Left kidney (tissue), 2 donors: ENCODE measurements around the gene RIGI. TPM values are rescaled to one million over a fixed set of nuclear protein-coding genes. Genes with fewer than 3 reads are reported as not detected.
"Not testable (repeated sequence)": the region's sequence is repeated elsewhere in the genome, so short reads cannot be mapped to it uniquely, and the experiment has no call there.

ENCODE experiments used
- DNase-seq: peaks from one replicate; pipeline ENCODE4 v3.0.0-alpha.2; 2013
- polyA plus RNA-seq: library from polyadenylated mRNA; unstranded; fragments of 120-200 nt; gene quantifications from one replicate; pipeline ENCODE4 v1.2.1, GENCODE V29; 2013; ENCODE audit not compliant: insufficient read length

RIGI gene
- polyA plus RNA-seq, 1 donor, result 13.1 TPM

DNA sequence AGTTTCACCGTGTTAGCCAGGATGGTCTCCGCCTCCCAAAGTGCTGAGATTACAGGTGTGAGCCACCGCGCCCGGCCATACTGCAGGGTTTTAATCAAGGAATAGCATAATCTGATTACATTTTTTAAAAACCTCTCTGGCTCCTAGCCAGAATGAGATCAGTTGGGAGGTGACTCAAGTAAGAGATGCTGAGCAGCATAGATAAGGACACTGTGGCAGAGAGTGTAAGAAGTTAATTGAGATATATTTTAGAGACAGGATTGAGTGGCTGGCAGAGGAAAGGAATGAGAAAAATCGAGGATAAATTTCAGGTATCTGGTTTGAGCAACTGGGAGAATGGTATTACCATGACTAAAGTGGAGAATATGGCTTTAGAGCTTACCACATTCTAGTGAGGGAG, 7.3 kb upstream of the RIGI start:
- DNase-seq, result no peak

DNA sequence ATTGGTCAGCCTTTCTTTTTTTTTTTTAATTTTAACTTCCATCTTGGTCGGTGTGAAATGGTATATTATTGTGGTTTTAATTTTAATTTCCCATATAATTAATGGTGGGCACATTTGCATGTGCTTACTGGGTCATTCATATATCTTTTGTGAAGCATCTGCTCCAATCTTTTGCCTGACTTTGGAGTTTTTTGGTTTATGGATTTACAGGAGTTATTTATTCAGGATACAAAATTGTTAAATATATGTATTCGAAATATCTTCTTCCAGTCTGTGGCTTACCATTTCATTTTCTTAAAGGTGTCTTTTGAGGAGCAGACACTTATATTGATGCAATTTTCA, 682 bp upstream of the RIGI start:
- no peak for DNase-seq

DNA sequence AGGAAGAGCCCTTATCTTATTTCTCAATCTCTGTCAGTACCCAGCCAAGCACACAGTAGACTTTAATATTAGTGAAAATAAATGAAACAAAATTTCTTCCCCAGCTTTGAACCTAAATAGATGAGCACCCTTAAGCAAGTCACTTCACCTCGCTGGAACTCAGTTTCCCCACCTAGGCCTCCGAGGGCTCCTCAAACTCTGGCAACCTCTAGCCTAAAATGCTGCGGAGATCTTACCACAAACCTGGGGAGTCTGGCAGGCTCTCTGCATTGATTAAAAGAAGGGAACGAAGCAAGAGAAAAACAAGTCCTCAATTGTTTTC, 326 bp downstream of the RIGI start:
- no peak for DNase-seq

DNA sequence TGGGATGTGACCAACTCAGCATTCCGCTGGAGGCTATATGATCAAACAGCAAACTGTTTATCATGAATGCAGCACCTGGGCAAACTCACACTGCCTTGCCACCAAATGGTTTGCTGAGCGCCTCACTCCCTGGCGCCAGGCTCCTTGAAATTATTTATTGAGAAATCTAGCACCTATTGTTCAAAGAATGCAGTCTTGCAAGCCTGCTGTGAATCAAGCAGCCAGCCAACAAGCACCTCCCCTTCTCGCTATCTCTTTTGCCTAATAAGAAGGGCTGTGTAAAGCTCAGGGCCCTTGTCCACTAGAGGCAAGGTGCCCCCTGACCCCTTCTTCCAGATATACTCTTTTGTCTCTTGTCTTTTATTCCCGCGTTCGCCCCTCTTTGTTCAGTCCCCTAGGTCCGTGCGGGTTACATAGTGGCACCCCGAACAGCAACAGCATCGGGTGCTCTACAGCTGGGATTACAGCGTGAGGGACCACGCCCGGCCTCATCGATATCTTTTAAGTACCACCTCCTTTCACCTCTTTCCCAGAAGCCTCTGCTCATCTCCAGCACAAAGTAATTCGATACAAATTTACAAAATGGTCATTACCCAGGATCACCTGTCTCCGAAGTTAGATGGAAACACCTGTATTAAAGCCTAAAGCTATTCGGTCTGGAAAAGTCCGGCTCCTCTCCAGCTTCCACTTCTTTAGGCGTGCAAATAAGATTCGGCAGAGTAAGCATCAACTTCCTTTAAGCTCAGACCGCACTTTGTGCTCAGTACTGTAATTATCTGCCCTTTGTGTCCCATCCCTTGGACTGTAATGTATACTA, 896 bp downstream of the RIGI start:
- DNase-seq, result peak; percentile 13

DNA sequence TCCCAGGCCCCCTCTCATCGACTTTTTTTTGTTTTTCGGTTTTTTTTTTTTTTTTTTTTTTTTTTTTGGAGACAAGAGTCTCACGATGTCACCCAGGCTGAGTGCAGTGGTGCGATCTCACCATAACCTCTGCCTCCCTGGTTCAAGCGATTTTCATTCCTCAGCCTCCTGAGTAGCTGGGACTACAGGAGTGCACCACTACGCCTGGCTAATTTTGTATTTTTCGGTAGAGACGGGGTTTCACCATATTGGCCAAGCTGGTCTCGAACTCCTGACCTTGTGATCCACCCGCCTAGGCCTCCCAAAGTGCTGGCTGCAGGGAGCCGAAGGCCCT, 1.5 kb downstream of the RIGI start:
- DNase-seq, result not testable (repeated sequence)

DNA sequence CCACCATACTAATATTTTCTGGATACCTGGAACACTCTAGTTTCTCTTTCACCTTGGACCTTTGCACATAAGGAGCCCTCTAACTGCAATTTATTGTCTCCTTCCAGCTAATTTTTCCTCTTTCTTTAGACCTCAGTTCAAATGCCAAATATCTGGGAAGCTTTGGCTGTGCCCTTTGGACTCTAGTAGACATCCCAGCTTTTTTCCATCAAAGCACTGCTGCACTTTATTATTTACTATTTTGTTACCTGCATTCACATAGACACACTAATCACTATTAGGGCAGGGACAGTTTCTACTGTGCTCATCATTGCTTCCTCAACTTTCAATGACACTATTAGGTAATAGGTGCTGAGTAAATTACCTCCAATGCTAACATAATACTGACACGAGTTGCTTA, 2.1 kb downstream of the RIGI start:
- no peak for DNase-seq

DNA sequence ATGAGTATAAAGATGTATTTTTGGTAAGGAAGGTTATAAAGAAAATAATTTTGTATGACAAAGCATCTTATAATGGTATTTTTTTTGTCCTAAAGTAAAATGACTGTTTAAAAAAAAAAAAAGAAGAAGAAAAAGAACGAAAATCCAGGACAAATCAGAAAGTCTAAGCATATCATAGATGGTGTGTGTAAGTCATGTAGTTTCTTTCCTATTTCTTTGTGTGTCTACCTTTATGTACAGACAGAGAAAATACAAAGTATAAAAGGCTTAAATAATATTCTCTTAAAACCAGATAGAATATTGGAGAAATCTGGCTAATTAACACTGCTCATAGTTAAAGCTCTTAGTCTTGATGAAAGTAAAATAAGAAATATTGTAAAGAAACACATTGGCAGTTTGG, 7.7 kb downstream of the RIGI start:
- no peak for DNase-seq

DNA sequence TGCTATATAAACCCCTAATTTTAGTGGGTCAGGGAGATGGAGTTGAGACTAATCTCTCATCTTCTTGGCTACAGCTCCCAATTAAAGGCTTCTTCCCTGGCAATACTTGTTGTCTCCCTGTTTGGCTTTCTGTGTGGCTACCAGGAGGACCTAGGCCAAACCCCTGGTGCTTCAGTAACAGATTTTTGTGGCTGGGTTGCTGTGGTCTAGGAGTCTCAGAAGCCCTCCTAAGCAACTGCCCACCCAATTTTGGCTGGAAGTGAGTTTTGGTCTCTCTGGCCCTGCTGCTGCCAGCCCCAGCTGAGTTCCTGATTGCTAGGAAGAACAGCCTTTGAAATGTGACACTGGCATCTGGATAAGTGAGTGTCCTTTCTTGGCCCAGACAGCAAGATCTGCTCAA, 9.8 kb downstream of the RIGI start:
- DNase-seq, result no peak

DNA sequence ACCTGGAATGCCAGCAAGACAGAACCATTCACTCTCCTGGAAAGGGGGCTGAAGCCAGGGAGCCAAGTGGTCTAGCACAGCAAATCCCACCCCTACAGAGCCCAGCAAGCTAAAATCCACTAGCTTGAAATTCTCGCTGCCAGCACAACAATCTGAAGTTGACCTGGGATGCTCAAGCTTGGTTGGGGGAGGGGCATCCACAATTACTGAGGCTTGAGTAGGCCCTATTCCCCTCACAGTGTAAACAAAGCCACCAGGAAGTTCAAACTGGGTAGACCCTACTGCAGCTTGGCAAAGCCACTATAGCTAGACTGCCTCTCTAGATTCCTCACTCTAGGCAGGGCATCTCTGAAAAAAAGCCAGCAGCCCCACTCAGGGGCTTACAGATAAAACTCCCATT, 17.3 kb downstream of the RIGI start:
- DNase-seq, result no peak

DNA sequence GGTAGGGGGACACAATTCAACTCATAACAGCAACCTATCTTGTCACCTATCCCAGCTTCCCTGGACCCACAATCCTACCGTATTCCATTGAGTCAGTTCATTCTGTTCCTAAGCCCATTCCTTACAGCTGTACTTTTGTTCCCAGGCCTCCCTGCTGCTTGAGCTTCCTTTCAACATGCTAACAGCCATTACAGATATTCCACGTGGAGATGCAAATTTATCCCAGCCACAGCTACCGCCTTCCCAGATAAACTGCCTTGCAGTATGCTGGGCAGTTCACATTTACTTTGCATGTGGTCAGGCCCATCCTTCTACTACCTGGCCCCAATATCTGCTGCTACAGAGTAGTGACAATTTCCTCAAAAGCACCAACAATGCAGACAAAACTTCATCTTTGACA, 23.0 kb downstream of the RIGI start:
- DNase-seq, result no peak

DNA sequence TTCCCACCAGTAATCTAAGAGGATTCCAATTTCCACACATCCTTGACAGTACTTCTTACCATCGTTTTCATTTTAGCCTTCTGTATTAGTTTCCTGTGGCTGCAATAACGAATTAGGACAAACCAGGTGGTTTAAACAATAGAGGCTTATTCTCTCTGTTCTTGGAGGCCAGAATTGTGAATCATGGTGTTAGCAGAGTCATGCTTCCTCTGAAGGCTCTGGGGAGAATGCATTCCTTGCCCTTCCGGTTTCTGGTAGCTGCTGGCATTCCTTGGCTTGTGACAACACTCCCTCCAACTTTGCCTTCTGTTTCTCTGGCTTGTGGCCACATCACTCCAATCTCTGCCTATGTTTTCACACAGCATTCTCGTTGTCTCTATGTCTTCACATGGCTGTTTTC, 23.5 kb downstream of the RIGI start:
- no peak for DNase-seq

DNA sequence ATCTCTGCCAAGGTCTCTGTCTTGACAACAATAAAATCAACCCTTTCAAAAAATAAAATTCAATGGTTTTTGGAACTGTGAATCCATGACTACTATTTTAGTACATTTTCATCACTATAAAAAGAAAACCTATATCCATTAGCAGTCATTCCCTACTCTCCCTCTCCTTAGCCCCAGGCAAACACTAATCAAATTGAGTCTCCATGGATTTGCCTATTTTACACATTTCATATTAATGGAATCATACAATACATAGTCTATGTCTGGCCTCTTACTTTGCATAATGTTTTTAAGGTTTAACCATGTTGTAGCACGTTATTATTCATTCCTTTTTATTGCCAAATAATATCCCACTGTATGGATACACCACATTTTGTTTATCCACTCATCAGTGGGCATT, 24.1 kb downstream of the RIGI start:
- no peak for DNase-seq

DNA sequence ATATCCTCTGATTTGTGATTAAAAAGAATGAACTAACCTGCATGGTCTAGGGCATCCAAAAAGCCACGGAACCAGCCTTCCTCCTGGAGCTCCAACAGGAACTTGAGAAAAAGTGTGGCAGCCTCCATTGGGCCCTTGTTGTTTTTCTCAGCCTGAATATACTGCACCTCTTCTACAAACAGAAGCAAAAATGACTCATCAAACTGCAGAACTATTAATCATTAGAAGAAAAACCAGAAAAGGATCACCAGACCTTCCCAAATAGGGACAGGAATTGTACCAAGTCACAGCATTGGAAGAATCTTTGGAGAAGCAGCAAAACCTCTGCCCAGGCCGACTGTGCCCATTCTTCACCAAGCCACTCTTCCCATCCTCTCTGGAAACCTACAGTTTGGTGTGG, 25.2 kb downstream of the RIGI start:
- no peak for DNase-seq

DNA sequence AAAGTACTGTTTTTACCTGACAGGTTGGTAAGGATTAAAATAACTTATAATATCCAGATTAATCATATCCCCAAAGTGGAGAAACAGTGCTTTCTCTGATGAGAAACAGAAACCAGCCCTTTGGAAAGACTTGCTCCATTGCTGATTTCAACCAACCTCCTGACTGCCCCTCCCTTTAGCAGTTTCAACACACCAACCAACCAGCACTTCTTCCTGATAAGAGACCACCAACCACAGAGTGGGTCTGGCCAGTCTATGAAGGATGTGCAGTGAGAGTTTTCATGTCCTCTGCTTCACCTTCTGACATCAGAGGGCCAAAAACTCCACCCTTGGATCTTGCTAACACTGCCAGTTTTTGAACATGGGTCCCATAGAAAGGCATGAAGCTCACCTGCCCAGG, 28.1 kb downstream of the RIGI start:
- no peak for DNase-seq

DNA sequence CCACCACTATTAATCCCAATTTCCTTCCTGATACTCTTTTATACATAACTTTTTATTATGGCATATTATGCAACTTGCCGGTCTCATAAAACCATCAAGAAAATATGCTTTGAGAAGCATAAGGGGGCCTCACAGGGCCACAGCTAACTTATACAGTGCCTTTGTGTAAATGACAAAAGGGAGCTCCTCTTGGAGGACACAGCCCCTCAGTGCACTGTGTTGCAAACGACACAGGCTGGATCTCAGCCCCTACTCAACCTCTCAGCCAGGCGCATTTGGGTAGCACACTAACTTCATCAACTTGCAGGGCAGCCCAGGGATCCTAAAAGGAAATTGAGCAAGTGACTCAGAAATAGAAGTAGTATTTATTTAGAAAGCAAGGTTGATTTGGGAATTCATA, 35.4 kb downstream of the RIGI start:
- no peak for DNase-seq

DNA sequence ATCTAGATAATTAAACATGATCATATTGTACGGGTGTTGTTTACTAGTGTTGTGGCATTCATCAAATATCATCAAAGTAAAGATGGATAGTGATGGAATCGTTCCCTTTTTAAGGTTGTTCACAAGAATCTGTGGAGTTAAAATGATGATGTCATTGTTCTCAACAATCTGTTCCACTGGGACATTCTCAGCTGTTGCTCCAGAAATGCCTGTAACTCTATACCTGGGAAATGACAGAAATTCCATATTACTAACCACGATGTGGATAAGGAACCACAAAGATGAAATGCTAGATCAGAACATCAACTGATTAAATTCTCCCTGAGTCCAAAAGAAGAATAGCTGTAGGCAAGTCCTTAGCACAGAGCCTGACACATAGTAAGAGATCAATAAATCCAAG, 38.0 kb downstream of the RIGI start:
- no peak for DNase-seq

DNA sequence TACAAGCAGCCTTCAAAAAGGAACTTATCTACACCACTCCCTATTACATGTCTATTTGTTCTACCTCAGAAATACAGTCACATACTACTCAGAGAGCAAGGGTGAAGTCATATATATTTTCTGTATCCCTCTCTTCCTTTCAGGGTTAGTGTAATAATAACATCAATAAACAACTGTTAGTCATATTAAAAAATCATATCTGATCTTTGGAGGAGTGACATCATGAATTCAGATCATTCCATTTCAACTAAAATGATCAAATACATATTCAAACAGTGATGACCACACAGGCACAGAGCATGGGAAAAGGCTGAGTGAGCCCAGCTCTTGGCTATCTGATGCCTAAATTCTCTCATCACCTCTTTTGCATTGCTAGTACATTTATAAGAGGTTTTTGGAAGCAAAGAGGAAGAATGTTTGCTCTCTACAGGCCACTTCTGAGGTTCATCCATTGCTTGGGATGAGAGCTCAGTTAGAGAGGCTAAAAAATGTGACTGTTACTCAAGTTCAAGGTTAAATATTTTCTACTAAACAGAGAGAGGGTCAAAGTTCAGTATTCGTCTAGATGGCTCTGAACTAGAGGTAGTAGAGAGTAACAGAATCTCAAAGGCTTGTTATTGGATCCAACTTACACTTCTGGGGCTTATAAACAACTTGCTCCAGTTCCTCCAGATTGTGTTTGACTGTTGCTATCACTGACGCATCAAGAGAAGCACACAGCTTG, 39.0 kb downstream of the RIGI start:
- DNase-seq, result no peak

DNA sequence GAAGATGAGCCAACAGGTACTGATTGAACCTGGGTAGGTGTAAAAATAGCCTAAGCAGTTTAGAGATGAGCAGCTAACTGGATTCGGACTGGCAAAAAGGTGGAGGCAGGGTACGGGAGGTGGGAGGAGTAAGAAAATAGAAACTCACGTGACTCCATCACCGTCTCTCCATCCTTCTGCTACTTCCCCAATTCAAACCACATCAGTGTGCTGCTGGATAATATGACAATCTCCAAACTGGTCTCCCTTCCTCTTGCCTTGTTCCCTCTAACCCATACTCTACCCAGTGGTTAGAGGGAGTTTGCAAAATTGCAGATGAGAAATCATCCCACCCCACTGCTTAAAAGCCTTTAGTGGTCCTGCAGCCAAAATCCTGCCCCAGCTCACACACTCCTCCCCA, 42.7 kb downstream of the RIGI start:
- DNase-seq, result no peak

Other genes starting within 250 kb of the RIGI start
- gene ACO1, start 141.6 kb downstream of the RIGI start, polyA plus RNA-seq, result 47.2 TPM
- 15.6 TPM for gene SMIM27, start 26.1 kb upstream of the RIGI start, polyA plus RNA-seq
- gene TOPORS, start 26.4 kb upstream of the RIGI start, polyA plus RNA-seq, result 37.5 TPM
- gene NDUFB6, start 47.0 kb upstream of the RIGI start, polyA plus RNA-seq, result 70.6 TPM
- 0.10 TPM for gene TAF1L, start 109.5 kb upstream of the RIGI start, polyA plus RNA-seq